Measurements from ENCODE around the gene CELF5. TPM values are rescaled to one million over a fixed set of nuclear protein-coding genes. Genes with fewer than 3 reads are reported as not detected.
"Not testable (repeated sequence)": the region's sequence is repeated elsewhere in the genome, so short reads cannot be mapped to it uniquely, and the experiment has no call there.

CELF5 gene
- total RNA-seq, 1 donor from 2014 or later = not detected

DNA sequence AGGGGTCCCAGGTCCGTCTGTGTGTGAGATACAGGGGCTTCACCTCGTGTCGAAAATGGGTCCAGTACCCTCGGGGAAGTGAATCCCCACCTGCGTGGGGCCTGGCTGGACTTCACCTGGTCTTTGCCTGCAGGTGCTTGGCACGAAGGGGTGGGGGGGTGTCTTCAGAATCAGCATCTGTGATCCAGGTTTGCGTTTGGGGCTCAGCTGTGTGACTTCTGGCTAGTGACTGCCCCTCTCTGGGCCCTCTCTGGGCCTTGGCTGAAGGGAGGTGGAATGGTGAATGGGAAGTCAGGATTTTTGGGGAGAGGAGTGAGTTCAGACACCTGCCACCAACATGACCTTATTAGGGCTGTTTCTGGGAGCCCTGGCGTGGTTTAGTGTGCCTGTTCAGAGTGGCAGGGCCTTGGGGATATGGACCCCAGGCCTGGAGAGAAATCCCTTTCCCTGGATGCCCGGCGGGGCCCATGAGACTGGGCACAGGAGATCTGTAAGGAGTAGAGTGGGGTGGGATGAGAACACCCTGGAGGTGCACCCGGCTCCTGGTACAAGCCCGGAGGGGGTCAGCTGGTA is 2.7 kb downstream of the CELF5 start:
- Histone ChIP-seq H3K4me3 (ENCODE audit: low read length in 3 of 3) (no peak overlapping the region), H3K9ac (ENCODE audit: low read depth in 1 of 3, low read length in 3 of 3) (no peak overlapping the region), H3K27me3 (ENCODE audit: control insufficient read depth in 3 of 3, insufficient read depth in 3 of 3, low read length in 3 of 3) (peaks cover 47 to 62% (median 54%) of the 10 kb centered on the region in 3 donors), H3K27ac (ENCODE audit: low read depth, low read length) (no peak overlapping the region), H3K9me3 (ENCODE audit: control insufficient read depth in 3 of 3, low read length in 3 of 3) (no peaks in the 10 kb centered on the region), H3K36me3 (ENCODE audit: control insufficient read depth in 3 of 3, insufficient read depth in 3 of 3, low read length in 3 of 3) (no peaks in the 10 kb centered on the region), H3K4me1 (ENCODE audit: control insufficient read depth in 3 of 3, insufficient read depth in 3 of 3, low read length in 3 of 3) (no peaks in the 10 kb centered on the region)

DNA sequence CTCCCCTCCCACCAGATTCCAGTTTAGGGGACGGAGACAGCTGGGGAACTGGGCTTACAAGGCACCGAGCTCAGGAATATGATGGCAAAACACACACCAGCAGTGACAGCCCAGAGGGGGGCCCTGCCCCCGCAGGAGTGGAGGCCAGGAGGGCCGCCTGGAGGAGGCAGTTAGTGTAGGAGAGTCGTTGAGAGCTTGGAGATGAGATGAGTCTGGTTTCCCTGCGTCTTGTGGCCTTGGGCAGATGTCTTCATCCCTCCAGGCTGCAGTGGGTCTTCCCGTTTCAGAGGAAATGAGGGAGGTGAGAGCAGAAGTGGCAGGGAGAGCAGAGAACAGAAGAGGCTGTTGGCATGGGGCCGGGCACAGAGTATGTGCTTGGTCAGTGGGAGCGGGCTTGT is 4.9 kb downstream of the CELF5 start:
- Histone ChIP-seq H3K36me3 (ENCODE audit: control insufficient read depth in 3 of 3, insufficient read depth in 3 of 3, low read length in 3 of 3) (no peaks in the 10 kb centered on the region), H3K27ac (ENCODE audit: low read depth, low read length) (no peak overlapping the region), H3K4me1 (ENCODE audit: control insufficient read depth in 3 of 3, insufficient read depth in 3 of 3, low read length in 3 of 3) (no peaks in the 10 kb centered on the region), H3K9ac (ENCODE audit: low read depth in 1 of 3, low read length in 3 of 3) (no peak overlapping the region), H3K27me3 (ENCODE audit: control insufficient read depth in 3 of 3, insufficient read depth in 3 of 3, low read length in 3 of 3) (peaks cover 44 to 60% (median 54%) of the 10 kb centered on the region in 3 donors), H3K9me3 (ENCODE audit: control insufficient read depth in 3 of 3, low read length in 3 of 3) (no peaks in the 10 kb centered on the region), H3K4me3 (ENCODE audit: low read length in 3 of 3) (no peak overlapping the region)

DNA sequence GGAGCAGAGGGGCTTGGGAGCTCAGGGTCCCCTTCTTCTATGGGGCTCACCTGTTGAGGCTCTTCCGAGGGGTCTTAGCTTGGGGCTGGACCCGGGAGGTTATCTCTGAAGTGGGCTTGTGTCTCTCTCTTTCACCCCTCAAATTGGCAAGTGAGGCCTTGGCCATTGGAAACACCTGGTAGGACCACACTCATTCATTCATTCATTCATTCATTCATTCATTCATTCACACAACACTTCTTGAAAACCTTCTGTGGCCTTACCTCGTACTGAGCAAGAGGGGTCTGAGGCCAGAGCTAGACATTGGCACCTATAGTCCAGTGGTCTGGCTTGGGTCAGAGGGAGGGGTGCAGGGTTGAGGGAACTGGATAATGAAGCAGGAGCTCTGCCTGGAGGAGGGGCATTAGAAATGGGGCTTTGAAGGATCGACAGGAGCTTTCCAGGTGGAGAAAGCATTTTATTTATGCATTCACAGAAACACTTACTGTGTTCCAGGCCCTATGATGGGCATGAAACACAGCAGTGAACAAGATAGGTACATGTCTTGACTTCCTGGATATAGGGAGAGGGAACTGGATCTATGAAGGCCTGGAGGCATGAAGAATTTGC is 5.5 kb downstream of the CELF5 start:
- Histone ChIP-seq H3K4me1 (ENCODE audit: control insufficient read depth in 3 of 3, insufficient read depth in 3 of 3, low read length in 3 of 3) (no peaks in the 10 kb centered on the region), H3K4me3 (ENCODE audit: low read length in 3 of 3) (no peak overlapping the region), H3K27me3 (ENCODE audit: control insufficient read depth in 3 of 3, insufficient read depth in 3 of 3, low read length in 3 of 3) (peaks cover 49 to 66% (median 59%) of the 10 kb centered on the region in 3 donors), H3K36me3 (ENCODE audit: control insufficient read depth in 3 of 3, insufficient read depth in 3 of 3, low read length in 3 of 3) (no peaks in the 10 kb centered on the region), H3K27ac (ENCODE audit: low read depth, low read length) (no peak overlapping the region), H3K9me3 (ENCODE audit: control insufficient read depth in 3 of 3, low read length in 3 of 3) (no peaks in the 10 kb centered on the region), H3K9ac (ENCODE audit: low read depth in 1 of 3, low read length in 3 of 3) (no peak overlapping the region)

DNA sequence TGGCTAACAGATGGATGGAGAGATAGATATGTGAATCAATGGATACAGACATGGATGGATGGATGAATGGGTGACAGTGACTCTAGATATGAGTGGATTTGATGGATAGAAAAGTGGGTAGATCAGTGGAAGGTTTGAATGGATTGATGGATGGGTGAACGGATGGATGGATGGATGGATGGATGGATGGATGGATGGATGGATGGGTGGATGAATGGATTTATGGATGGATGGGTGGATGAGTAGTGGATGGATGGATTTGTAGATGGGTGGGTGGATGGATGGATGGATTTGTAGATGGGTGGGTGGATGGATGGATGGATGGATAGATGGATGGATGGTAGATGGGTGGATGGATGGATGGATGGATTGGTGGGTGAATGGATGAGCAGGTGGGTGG is 6.8 kb downstream of the CELF5 start:
- no peak overlapping the region for H3K9ac ChIP-seq (ENCODE audit: low read depth in 1 of 3, low read length in 3 of 3)
- H3K4me1 ChIP-seq (ENCODE audit: control insufficient read depth in 3 of 3, insufficient read depth in 3 of 3, low read length in 3 of 3) = no peaks in the 10 kb centered on the region
- no peak overlapping the region for H3K27ac ChIP-seq (ENCODE audit: low read depth, low read length)
- no peaks in the 10 kb centered on the region for H3K36me3 ChIP-seq (ENCODE audit: control insufficient read depth in 3 of 3, insufficient read depth in 3 of 3, low read length in 3 of 3)
- H3K27me3 ChIP-seq (ENCODE audit: control insufficient read depth in 3 of 3, insufficient read depth in 3 of 3, low read length in 3 of 3) = peaks cover 41 to 59% (median 54%) of the 10 kb centered on the region in 3 donors
- H3K4me3 ChIP-seq (ENCODE audit: low read length in 3 of 3) = no peak overlapping the region
- H3K9me3 ChIP-seq (ENCODE audit: control insufficient read depth in 3 of 3, low read length in 3 of 3) = no peaks in the 10 kb centered on the region

DNA sequence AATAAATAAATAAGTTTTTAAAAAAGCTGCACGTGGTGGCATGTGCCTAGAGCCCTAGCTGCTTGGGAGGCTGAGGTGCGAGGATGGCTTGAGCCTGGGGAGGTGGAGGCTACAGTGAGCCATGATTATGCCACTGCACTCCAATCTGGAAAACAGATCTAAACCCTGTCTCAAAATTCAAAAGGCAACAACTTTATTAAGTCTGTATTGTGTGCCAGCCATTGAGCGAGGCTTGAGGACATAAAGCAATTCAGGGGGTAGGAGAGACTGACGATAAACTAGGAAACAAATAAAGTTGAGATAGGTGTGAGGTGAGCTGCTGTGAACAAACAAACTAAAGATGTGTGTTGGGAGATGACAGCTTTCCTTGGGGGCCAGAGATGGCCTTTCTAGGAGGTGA is 8.7 kb downstream of the CELF5 start:
- Histone ChIP-seq H3K9me3 (ENCODE audit: control insufficient read depth in 3 of 3, low read length in 3 of 3) (no peaks in the 10 kb centered on the region), H3K9ac (ENCODE audit: low read depth in 1 of 3, low read length in 3 of 3) (no peak overlapping the region), H3K36me3 (ENCODE audit: control insufficient read depth in 3 of 3, insufficient read depth in 3 of 3, low read length in 3 of 3) (no peaks in the 10 kb centered on the region), H3K4me1 (ENCODE audit: control insufficient read depth in 3 of 3, insufficient read depth in 3 of 3, low read length in 3 of 3) (no peaks in the 10 kb centered on the region), H3K27me3 (ENCODE audit: control insufficient read depth in 3 of 3, insufficient read depth in 3 of 3, low read length in 3 of 3) (peaks cover 27 to 45% (median 36%) of the 10 kb centered on the region in 3 donors), H3K27ac (ENCODE audit: low read depth, low read length) (no peak overlapping the region), H3K4me3 (ENCODE audit: low read length in 3 of 3) (no peak overlapping the region)

DNA sequence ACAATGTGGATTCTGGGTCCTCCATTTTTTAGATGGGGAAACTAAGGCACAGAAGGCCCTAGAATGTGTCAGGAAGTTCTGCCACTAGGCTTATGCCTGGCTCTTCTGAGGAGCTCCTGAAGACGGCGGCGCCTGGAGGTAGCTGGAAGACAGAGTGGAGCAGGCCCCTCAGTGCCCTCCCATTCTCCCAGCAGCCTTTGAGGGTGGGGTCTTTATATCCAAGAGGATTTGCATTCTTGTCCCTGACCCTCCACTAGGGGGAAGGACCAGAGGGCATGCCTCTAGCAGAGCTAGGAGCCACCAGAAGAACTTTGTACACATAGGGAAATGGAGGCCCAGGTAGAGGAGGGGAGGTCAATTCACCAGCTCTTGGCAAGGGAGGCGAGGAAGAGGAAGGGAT is 9.4 kb downstream of the CELF5 start:
- Histone ChIP-seq H3K27ac (ENCODE audit: low read depth, low read length) (no peak overlapping the region), H3K9ac (ENCODE audit: low read depth in 1 of 3, low read length in 3 of 3) (no peak overlapping the region), H3K27me3 (ENCODE audit: control insufficient read depth in 3 of 3, insufficient read depth in 3 of 3, low read length in 3 of 3) (peaks cover 24 to 41% (median 34%) of the 10 kb centered on the region in 3 donors), H3K4me3 (ENCODE audit: low read length in 3 of 3) (no peak overlapping the region), H3K4me1 (ENCODE audit: control insufficient read depth in 3 of 3, insufficient read depth in 3 of 3, low read length in 3 of 3) (no peaks in the 10 kb centered on the region), H3K9me3 (ENCODE audit: control insufficient read depth in 3 of 3, low read length in 3 of 3) (no peaks in the 10 kb centered on the region), H3K36me3 (ENCODE audit: control insufficient read depth in 3 of 3, insufficient read depth in 3 of 3, low read length in 3 of 3) (no peaks in the 10 kb centered on the region)

DNA sequence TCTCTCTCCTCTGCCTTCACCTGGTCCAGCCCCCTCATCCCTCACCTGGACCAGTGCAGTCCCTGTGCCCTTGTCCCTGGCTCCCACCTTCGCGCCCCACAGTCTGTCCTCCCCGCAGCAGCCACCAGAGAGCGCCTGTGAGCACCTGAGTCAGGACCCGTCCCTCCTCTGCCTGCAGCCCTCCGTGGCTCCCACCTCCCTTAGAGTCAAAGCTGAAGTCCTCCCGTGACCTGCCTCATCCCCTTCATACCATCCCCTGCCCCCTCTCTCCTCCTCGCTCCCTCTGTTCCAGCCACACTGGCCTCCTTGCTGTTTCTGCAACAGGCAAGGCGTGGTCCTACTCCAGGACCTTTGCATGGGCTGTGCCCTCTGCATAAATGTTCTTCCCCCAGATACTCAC is 10.3 kb downstream of the CELF5 start:
- peaks cover 18 to 32% (median 25%) of the 10 kb centered on the region in 3 donors for H3K27me3 ChIP-seq (ENCODE audit: control insufficient read depth in 3 of 3, insufficient read depth in 3 of 3, low read length in 3 of 3)
- H3K36me3 ChIP-seq (ENCODE audit: control insufficient read depth in 3 of 3, insufficient read depth in 3 of 3, low read length in 3 of 3) = no peaks in the 10 kb centered on the region
- no peak overlapping the region for H3K9ac ChIP-seq (ENCODE audit: low read depth in 1 of 3, low read length in 3 of 3)
- H3K4me1 ChIP-seq (ENCODE audit: control insufficient read depth in 3 of 3, insufficient read depth in 3 of 3, low read length in 3 of 3) = no peaks in the 10 kb centered on the region
- H3K4me3 ChIP-seq (ENCODE audit: low read length in 3 of 3) = no peak overlapping the region
- H3K9me3 ChIP-seq (ENCODE audit: control insufficient read depth in 3 of 3, low read length in 3 of 3) = no peaks in the 10 kb centered on the region
- no peak overlapping the region for H3K27ac ChIP-seq (ENCODE audit: low read depth, low read length)

DNA sequence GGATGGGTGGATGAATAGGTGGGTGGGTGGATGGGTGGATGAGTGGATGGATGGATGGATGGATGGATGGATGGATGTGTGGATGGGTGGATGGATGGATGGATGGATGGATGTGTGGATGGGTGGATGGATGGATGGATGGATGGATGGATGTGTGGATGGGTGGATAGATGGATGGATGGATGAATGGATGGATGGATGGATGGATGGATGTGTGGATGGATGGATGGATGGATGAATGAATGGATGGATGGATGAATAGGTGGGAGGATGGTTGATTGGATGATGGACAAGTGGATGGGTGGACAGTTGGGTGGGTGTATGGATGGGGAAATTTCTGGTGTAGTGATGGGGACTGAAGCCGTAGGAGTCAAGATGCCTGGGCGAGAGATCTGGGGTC is 11.1 kb downstream of the CELF5 start:
- H3K4me3 ChIP-seq (ENCODE audit: low read length in 3 of 3); H3K9me3 ChIP-seq (ENCODE audit: control insufficient read depth in 3 of 3, low read length in 3 of 3); H3K9ac ChIP-seq (ENCODE audit: low read depth in 1 of 3, low read length in 3 of 3); H3K4me1 ChIP-seq (ENCODE audit: control insufficient read depth in 3 of 3, insufficient read depth in 3 of 3, low read length in 3 of 3); H3K27ac ChIP-seq (ENCODE audit: low read depth, low read length); H3K36me3 ChIP-seq (ENCODE audit: control insufficient read depth in 3 of 3, insufficient read depth in 3 of 3, low read length in 3 of 3): not testable (repeated sequence)
- H3K27me3 ChIP-seq (ENCODE audit: control insufficient read depth in 3 of 3, insufficient read depth in 3 of 3, low read length in 3 of 3) = peaks cover 13 to 25% (median 18%) of the 10 kb centered on the region in 3 donors

DNA sequence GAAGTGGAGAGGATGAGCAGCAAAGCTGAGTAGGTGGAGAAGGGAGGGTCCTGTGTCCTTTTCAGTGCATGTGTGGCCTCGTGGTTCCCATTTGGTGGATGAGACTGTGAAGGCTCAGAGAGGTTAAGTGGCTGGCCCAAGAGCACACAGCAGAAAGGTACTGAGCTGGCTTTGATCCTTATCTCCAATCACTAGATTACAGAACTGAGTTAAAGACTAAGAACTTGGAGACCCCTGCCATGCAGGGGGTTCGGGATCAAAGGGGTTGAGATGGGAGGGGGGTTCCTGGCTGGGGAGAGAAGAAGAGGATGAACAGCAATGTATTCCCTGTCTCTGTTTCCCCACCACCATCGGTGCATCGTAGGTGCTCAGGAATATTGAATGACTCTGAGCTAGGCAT is 11.8 kb downstream of the CELF5 start:
- no peak overlapping the region for H3K4me3 ChIP-seq (ENCODE audit: low read length in 3 of 3)
- peaks cover 9 to 21% (median 12%) of the 10 kb centered on the region in 3 donors for H3K27me3 ChIP-seq (ENCODE audit: control insufficient read depth in 3 of 3, insufficient read depth in 3 of 3, low read length in 3 of 3)
- no peaks in the 10 kb centered on the region for H3K36me3 ChIP-seq (ENCODE audit: control insufficient read depth in 3 of 3, insufficient read depth in 3 of 3, low read length in 3 of 3)
- no peaks in the 10 kb centered on the region for H3K4me1 ChIP-seq (ENCODE audit: control insufficient read depth in 3 of 3, insufficient read depth in 3 of 3, low read length in 3 of 3)
- H3K9me3 ChIP-seq (ENCODE audit: control insufficient read depth in 3 of 3, low read length in 3 of 3) = no peaks in the 10 kb centered on the region
- H3K9ac ChIP-seq (ENCODE audit: low read depth in 1 of 3, low read length in 3 of 3) = no peak overlapping the region
- H3K27ac ChIP-seq (ENCODE audit: low read depth, low read length) = no peak overlapping the region

DNA sequence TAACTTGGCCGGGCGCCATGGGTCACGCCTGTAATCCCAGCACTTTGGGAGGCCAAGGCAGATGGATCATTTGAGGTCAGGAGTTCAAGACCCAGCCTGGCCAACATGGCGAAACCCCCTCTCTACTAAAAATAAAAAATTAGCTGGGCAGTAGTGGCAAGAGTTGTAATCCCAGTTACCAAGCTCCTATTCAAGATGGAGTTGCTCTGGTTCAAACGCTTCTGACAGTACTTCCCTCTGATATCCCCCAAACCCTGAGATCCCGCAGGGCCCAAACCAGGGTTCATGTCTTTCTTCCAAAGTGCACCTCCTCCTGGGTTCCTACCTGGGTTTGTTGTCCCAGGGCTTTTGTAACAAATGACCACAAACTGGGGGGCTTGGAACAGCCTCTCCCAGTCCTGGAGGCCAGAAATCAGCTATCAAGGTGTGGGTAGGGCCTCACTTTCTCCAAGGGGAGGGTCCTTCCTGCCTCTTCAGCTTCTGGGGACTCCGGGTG is 13.7 kb downstream of the CELF5 start:
- Histone ChIP-seq H3K4me3 (ENCODE audit: low read length in 3 of 3) (no peak overlapping the region), H3K27ac (ENCODE audit: low read depth, low read length) (no peak overlapping the region), H3K27me3 (ENCODE audit: control insufficient read depth in 3 of 3, insufficient read depth in 3 of 3, low read length in 3 of 3) (peaks cover 10 to 25% (median 12%) of the 10 kb centered on the region in 3 donors), H3K4me1 (ENCODE audit: control insufficient read depth in 3 of 3, insufficient read depth in 3 of 3, low read length in 3 of 3) (no peaks in the 10 kb centered on the region), H3K9ac (ENCODE audit: low read depth in 1 of 3, low read length in 3 of 3) (no peak overlapping the region), H3K9me3 (ENCODE audit: control insufficient read depth in 3 of 3, low read length in 3 of 3) (no peaks in the 10 kb centered on the region), H3K36me3 (ENCODE audit: control insufficient read depth in 3 of 3, insufficient read depth in 3 of 3, low read length in 3 of 3) (no peaks in the 10 kb centered on the region)
